GM12891 (cell line): ENCODE measurements around the gene MAP1S.

ENCODE experiments used
- PAX5 ChIP-seq: IDR thresholded peaks from 2 replicates; pipeline ENCODE4 v1.6.1; 2011; ENCODE audit warnings: low read length, moderate library complexity, mild to moderate bottlenecking; ENCODE audit not compliant: insufficient read depth, severe bottlenecking
- POLR2A ChIP-seq: IDR thresholded peaks from 2 replicates; pipeline ENCODE4 v1.6.1; 2011; ENCODE audit warnings: low read depth, low read length, control low read depth
- POLR2AphosphoS5 ChIP-seq: IDR thresholded peaks from 2 replicates; pipeline ENCODE4 v1.6.1; 2011; ENCODE audit warnings: low read depth, low read length, control low read depth
- POU2F2 ChIP-seq: IDR thresholded peaks from 2 replicates; pipeline ENCODE4 v1.6.1; 2011; ENCODE audit warnings: low read depth, mild to moderate bottlenecking, control low read depth, low read length, moderate library complexity
- SPI1 ChIP-seq: IDR thresholded peaks from 2 replicates; pipeline ENCODE4 v1.6.1; 2011; ENCODE audit warnings: low read depth, low read length, control low read depth
- TAF1 ChIP-seq: IDR thresholded peaks from 2 replicates; pipeline ENCODE4 v1.6.1; 2011; ENCODE audit warnings: low read depth, low read length, control low read depth

GRCh38 chr19:17778968-17779929 lies 60.0 kb downstream of the MAP1S start:
- TF ChIP-seq TAF1 (no peak), SPI1 (no peak), POLR2AphosphoS5 (no peak), POLR2A (no peak), PAX5 (no peak), POU2F2 (no peak)
